Adrenal gland (tissue), 5 donors: ENCODE data around the gene MTHFD1L.

ENCODE experiments used
- POLR2A ChIP-seq, 2 donors: fragments of 450-650 bp; IDR thresholded peaks; one replicate each; pipeline ENCODE4 v1.6.1; 2017; ENCODE audit warnings: antibody characterized with exemption in 2 of 2, mild to moderate bottlenecking in 2 of 2, moderate library complexity in 1 of 2
- TF ChIP-seq, protein P1 (sequence below), 6 experiments: fragments of 450-650 bp in 4 of 6; fragments of 200-600 bp in 2 of 6; sonication (generic) in 1 of 6; IDR thresholded peaks; 1 replicate in 5 of 6; 2 replicates in 1 of 6; pipeline versions ENCODE4 v1.5.1 to v1.8.0; 2016 to 2021; ENCODE audit warnings: antibody characterized with exemption in 6 of 6, mild to moderate bottlenecking in 2 of 6, moderate library complexity in 1 of 6
- donor health status: DM: no; HTN: no; CAD: no.

DNA sequence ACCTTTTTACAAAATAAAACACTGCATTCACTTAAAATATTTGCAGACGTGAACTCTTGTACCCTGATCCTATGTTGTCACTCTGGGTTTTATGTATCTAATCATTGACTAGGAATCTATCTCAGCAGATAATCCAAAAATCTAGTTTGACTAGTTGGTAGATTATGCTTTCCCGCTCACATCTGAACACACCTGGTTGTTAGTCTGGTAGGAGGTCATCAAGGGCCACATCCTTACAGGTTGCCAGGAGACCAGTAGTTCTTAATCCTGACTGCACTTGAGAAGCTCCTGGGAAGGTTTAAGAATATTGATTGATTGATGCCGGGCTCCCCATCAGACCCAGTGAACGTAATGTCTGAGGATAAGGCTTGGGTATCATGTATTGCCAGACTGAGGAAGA is 104.4 kb downstream of the MTHFD1L start:
- TF ChIP-seq, protein P1, sequence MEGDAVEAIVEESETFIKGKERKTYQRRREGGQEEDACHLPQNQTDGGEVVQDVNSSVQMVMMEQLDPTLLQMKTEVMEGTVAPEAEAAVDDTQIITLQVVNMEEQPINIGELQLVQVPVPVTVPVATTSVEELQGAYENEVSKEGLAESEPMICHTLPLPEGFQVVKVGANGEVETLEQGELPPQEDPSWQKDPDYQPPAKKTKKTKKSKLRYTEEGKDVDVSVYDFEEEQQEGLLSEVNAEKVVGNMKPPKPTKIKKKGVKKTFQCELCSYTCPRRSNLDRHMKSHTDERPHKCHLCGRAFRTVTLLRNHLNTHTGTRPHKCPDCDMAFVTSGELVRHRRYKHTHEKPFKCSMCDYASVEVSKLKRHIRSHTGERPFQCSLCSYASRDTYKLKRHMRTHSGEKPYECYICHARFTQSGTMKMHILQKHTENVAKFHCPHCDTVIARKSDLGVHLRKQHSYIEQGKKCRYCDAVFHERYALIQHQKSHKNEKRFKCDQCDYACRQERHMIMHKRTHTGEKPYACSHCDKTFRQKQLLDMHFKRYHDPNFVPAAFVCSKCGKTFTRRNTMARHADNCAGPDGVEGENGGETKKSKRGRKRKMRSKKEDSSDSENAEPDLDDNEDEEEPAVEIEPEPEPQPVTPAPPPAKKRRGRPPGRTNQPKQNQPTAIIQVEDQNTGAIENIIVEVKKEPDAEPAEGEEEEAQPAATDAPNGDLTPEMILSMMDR (IDR thresholded peaks at IDR 0.05): no peak
- no peak for TF ChIP-seq POLR2A (IDR thresholded peaks at IDR 0.05)
